Activated T-cell treated with anti-CD3 and anti-CD28 coated beads, Interleukin-2, amount 50 U/mL, for 72 hours (primary cell): Measurements from ENCODE around the gene KDM3B. TPM values are rescaled to one million over a fixed set of nuclear protein-coding genes. Genes with fewer than 3 reads are reported as not detected.
A peak's percentile ranks its signal among the peaks of the same experiment; 100 is the strongest.
"Not testable (repeated sequence)": the region's sequence is repeated elsewhere in the genome, so short reads cannot be mapped to it uniquely, and the experiment has no call there.

Experiments used
- ATAC-seq, 2 donors: fragments of 150-1000 bp; cut with Tn5 transposase; replicated peaks in 1 of 2; 2 replicates each; pipeline ENCODE4 v1.10.0; 2021; ENCODE audit warnings: moderate library complexity in 2 of 2, mild to moderate bottlenecking in 1 of 2
- DNase-seq, 2 donors: peaks; one replicate each; pipeline ENCODE4 v3.0.0; 2021 to 2022; ENCODE audit warnings: mixed read lengths in 1 of 2
- H3K27ac Mint-ChIP-seq: one replicate; pipeline ENCODE4 v1.8.0; 2022; ENCODE audit warnings: mild to moderate bottlenecking, moderate library complexity, mixed read lengths
- H3K27me3 Mint-ChIP-seq: one replicate; pipeline ENCODE4 v1.8.0; 2022; ENCODE audit warnings: low read depth, mixed read lengths
- H3K36me3 Mint-ChIP-seq, 2 donors: one replicate each; pipeline ENCODE4 v1.8.0; 2022; ENCODE audit warnings: mixed read lengths in 2 of 2, mild to moderate bottlenecking in 1 of 2; ENCODE audit not compliant: insufficient read depth in 2 of 2
- H3K4me1 Mint-ChIP-seq: one replicate; pipeline ENCODE4 v1.8.0; 2022; ENCODE audit warnings: low read depth, mixed read lengths
- H3K4me3 Mint-ChIP-seq, 2 donors: one replicate each; pipeline ENCODE4 v1.8.0; 2022; ENCODE audit warnings: mild to moderate bottlenecking in 2 of 2, mixed read lengths in 2 of 2, moderate library complexity in 2 of 2
- H3K9me3 Mint-ChIP-seq, 2 donors: one replicate each; pipeline ENCODE4 v1.8.0; 2022; ENCODE audit warnings: mixed read lengths in 2 of 2
- total RNA-seq, 2 donors: library from RNA; stranded (reverse); gene quantifications; one replicate each; pipeline ENCODE4 v1.2.3, GENCODE V29; 2022

KDM3B gene
- total RNA-seq, 2 donors from 2014 or later, result 59.5 to 67.2 TPM

- DNase-seq, result no peak
- H3K4me1 Mint-ChIP-seq, result peaks cover 25% of the 10 kb centered on the region
- H3K27me3 Mint-ChIP-seq, result no peaks in the 10 kb centered on the region
- no peak overlapping the region for H3K27ac Mint-ChIP-seq
- H3K9me3 Mint-ChIP-seq, result no peaks in the 10 kb centered on the region
- no peak overlapping the region for H3K4me3 Mint-ChIP-seq
- H3K36me3 Mint-ChIP-seq, result peaks cover 12 to 19% of the 10 kb centered on the region in 2 donors
- ATAC-seq, result peak in 1 of 2 donors; percentile 1
Measured at GRCh38 chr5:138471052-138471361, 118.5 kb downstream of the KDM3B start.

DNA sequence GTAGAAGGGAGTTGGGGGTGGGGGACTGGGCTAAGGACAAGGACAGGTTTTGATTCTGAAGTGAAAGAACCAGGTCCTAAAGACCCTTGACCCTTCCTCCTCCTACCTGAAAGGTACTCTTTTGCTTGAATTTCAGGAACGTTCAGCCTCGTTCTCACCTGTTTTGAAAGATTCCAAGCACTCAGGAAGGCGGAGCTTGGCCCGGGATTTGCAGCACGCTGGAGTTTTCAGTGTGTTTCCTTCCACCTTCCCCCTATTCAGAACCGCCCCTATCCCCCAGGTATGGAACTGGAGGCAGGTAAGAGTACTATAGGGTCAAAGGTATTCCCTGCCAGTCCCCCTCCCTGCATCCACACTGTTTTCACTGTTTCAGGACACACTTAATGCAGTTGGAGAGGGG, 119.9 kb downstream of the KDM3B start:
- H3K4me3 Mint-ChIP-seq, result no peak overlapping the region
- no peaks in the 10 kb centered on the region for H3K9me3 Mint-ChIP-seq
- H3K27ac Mint-ChIP-seq, result no peak overlapping the region
- peaks cover 10% of the 10 kb centered on the region in 2 donors for H3K36me3 Mint-ChIP-seq
- peaks cover 16% of the 10 kb centered on the region for H3K4me1 Mint-ChIP-seq
- ATAC-seq (no peak), DNase-seq (no peak)
- H3K27me3 Mint-ChIP-seq, result no peaks in the 10 kb centered on the region

DNA sequence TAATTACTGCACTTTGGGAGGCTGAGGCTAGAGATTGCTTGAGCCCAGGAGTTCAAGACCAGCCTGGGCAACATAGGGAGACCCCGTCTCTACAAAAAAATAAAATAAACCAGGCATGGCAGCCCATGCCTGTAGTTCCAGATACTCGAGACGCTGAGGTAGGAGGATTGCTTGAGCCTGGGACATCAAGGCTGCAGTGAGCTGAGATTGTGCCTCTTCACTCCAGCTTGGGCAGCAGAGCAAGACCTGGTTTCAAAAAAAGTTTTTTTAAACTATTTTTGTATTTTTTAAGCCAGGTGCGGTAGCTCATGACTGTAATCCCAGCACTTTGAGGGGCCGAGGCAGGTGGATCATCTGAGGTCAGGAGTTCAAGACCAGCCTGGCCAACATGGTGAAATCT, 120.7 kb downstream of the KDM3B start:
- H3K27me3 Mint-ChIP-seq, H3K4me1 Mint-ChIP-seq, ATAC-seq, H3K27ac Mint-ChIP-seq, H3K4me3 Mint-ChIP-seq, H3K9me3 Mint-ChIP-seq, DNase-seq, H3K36me3 Mint-ChIP-seq: not testable (repeated sequence)

- no peaks in the 10 kb centered on the region for H3K27me3 Mint-ChIP-seq
- H3K4me1 Mint-ChIP-seq, result no peaks in the 10 kb centered on the region
- DNase-seq, result no peak
- H3K4me3 Mint-ChIP-seq, result no peak overlapping the region
- no peak overlapping the region for H3K27ac Mint-ChIP-seq
- ATAC-seq, result no peak
- H3K9me3 Mint-ChIP-seq, result no peaks in the 10 kb centered on the region
- H3K36me3 Mint-ChIP-seq, result no peaks in the 10 kb centered on the region
Measured at GRCh38 chr5:138476918-138477317, 124.4 kb downstream of the KDM3B start.

GRCh38 chr5:138482638-138483037, 130.2 kb downstream of the KDM3B start:
- no peak overlapping the region for H3K4me3 Mint-ChIP-seq
- H3K27ac Mint-ChIP-seq, result no peak overlapping the region
- ATAC-seq, result no peak
- H3K36me3 Mint-ChIP-seq, result no peaks in the 10 kb centered on the region
- no peaks in the 10 kb centered on the region for H3K9me3 Mint-ChIP-seq
- H3K4me1 Mint-ChIP-seq, result no peaks in the 10 kb centered on the region
- no peaks in the 10 kb centered on the region for H3K27me3 Mint-ChIP-seq
- no peak for DNase-seq

Other genes starting within 250 kb of the KDM3B start
- not detected for gene NME5, start 213.3 kb upstream of the KDM3B start, total RNA-seq
- gene BRD8, start 174.1 kb upstream of the KDM3B start, total RNA-seq, result 10 to 100 TPM; 66.8 to 94.7 TPM
- 10 to 100 TPM; 39.9 to 50.4 TPM for gene KIF20A, start 173.6 kb upstream of the KDM3B start, total RNA-seq
- gene CDC23, start 139.4 kb upstream of the KDM3B start, total RNA-seq, result 10 to 100 TPM; 45.0 to 48.9 TPM
- under 1 TPM in 1 of 2 donors, not detected in 1; 0.17 TPM for gene GFRA3, start 78.1 kb upstream of the KDM3B start, total RNA-seq
- 10 to 100 TPM; 22.6 to 30.1 TPM for gene CDC25C, start 20.9 kb upstream of the KDM3B start, total RNA-seq
- 10 to 100 TPM; 39.1 to 44.7 TPM for gene FAM53C, start 14.4 kb upstream of the KDM3B start, total RNA-seq
- 10 to 100 TPM in 1 of 2 donors, 1 to 10 TPM in 1; 6.6 to 11.5 TPM for gene REEP2, start 86.4 kb downstream of the KDM3B start, total RNA-seq
- 100 to 1,000 TPM in 1 of 2 donors, 10 to 100 TPM in 1; 94.3 to 105 TPM for gene EGR1, start 112.8 kb downstream of the KDM3B start, total RNA-seq
- 100 to 1,000 TPM; 106 to 111 TPM for gene ETF1, start 190.6 kb downstream of the KDM3B start, total RNA-seq
- 100 to 1,000 TPM; 448 to 505 TPM for gene HSPA9, start 222.7 kb downstream of the KDM3B start, total RNA-seq